ENCODE measurements around the gene RTRAF. TPM values are rescaled to one million over a fixed set of nuclear protein-coding genes. Genes with fewer than 3 reads are reported as not detected.

Gene RTRAF
- total RNA-seq, 1 experiment from 2014 or later: 93.7 TPM

- ChIA-PET CTCF (interaction anchor here (0.7 kb wide), 1 partner anchor 395 kb away, joined by 3 read pairs; no protein-coding TSS in a partner anchor), POLR2A (no interaction called here)
- H3K36me3 ChIP-seq (ENCODE audit: control insufficient read depth, insufficient read depth, low read length): no peaks in the 10 kb centered on the region
- H3K4me3 ChIP-seq (ENCODE audit: low read depth in 2 of 2, low read length in 2 of 2): no peak overlapping the region
- H3K4me1 ChIP-seq (ENCODE audit: control insufficient read depth, insufficient read depth, low read length): no peaks in the 10 kb centered on the region
- BruUV-seq (replicated peaks): no TSS peak
- no peaks in the 10 kb centered on the region for H3K9me3 ChIP-seq (ENCODE audit: control insufficient read depth, insufficient read depth, low read depth, low read length)
- peak; percentile 60 for DNase-seq (ENCODE audit: low read depth, low spot score)
- ATAC-seq: peak; percentile 78
- no peaks in the 10 kb centered on the region for H3K27me3 ChIP-seq (ENCODE audit: control insufficient read depth, insufficient read depth, low read length)
- TF ChIP-seq CTCF (IDR thresholded peaks at IDR 0.05): peak; percentile 87
- TF ChIP-seq TCF7L2 (IDR thresholded peaks at IDR 0.05; ENCODE audit: low read depth, low read length): no peak
- in situ Hi-C loops (cut with HindIII; ENCODE audit: low pct_unique_long_range_greater_than_20kb, low sequenced_read_pairs) (no loop called here), intact Hi-C loops (cut with micrococcal nuclease; ENCODE audit: unreplicated experiment) (loop anchor here (5.0 kb wide), 1 partner anchor 197 kb away; no protein-coding TSS in a partner anchor)
- H3K27ac ChIP-seq (ENCODE audit: low read length): no peak overlapping the region
Measured at GRCh38 chr14:51979088-51979709, 10.1 kb upstream of the RTRAF start.

- POLR2A ChIA-PET: interaction anchor here (0.5 kb wide), 1 partner anchor 15 kb away, joined by 3 read pairs; no protein-coding TSS in a partner anchor
- intact Hi-C loops (cut with micrococcal nuclease; ENCODE audit: unreplicated experiment): loop anchor here (10.0 kb wide), 1 partner anchor 167 kb away; no protein-coding TSS in a partner anchor
- Histone ChIP-seq H3K9me3 (ENCODE audit: control insufficient read depth, insufficient read depth, low read depth, low read length) (no peaks in the 10 kb centered on the region), H3K4me3 (ENCODE audit: low read depth in 2 of 2, low read length in 2 of 2) (no peak overlapping the region), H3K27me3 (ENCODE audit: control insufficient read depth, insufficient read depth, low read length) (no peaks in the 10 kb centered on the region; the same call in 1 of the 2 replicates), H3K36me3 (ENCODE audit: control insufficient read depth, insufficient read depth, low read length) (no peaks in the 10 kb centered on the region), H3K27ac (ENCODE audit: low read length) (no peak overlapping the region), H3K4me1 (ENCODE audit: control insufficient read depth, insufficient read depth, low read length) (no peaks in the 10 kb centered on the region)
- DNase-seq (ENCODE audit: low read depth, low spot score) (no peak), ATAC-seq (no peak)
- in situ Hi-C loops (cut with HindIII; ENCODE audit: low pct_unique_long_range_greater_than_20kb, low sequenced_read_pairs): no loop called here
- TF ChIP-seq CTCF (IDR thresholded peaks at IDR 0.05): no peak
- TF ChIP-seq SIN3A (IDR thresholded peaks at IDR 0.05; ENCODE audit: borderline replicate concordance, insufficient read depth, low read depth, low read length): no peak
- no peak for TF ChIP-seq TCF7L2 (IDR thresholded peaks at IDR 0.05; ENCODE audit: low read depth, low read length)
- TF ChIP-seq REST (IDR thresholded peaks at IDR 0.05; ENCODE audit: insufficient read depth in 1 of 2, low read depth in 2 of 2, low read length in 1 of 2): no peak
- no peak for TF ChIP-seq POLR2AphosphoS5 (IDR thresholded peaks at IDR 0.05; ENCODE audit: low read depth, low read length)
- CTCF ChIA-PET: no interaction called here
- BruUV-seq (replicated peaks): no TSS peak
Measured at GRCh38 chr14:51981218-51981854, 8.0 kb upstream of the RTRAF start.
